H1 (cell line): ENCODE measurements around the gene UEVLD. TPM values are rescaled to one million over a fixed set of nuclear protein-coding genes. Genes with fewer than 3 reads are reported as not detected.

Experiments
- CTCF ChIA-PET: fragments of 300-600 bp; sonication (Branson Sonifier 250); formaldehyde crosslinking; loops from one replicate; lab custom pipeline; 2021; ENCODE audit not compliant: partially characterized antibody; lab: Charles Lee
- POLR2A ChIA-PET: fragments of 300-600 bp; sonication (Branson Sonifier 250); formaldehyde crosslinking; loops from one replicate; lab custom pipeline; 2021; ENCODE audit warnings: inconsistent platforms; ENCODE audit not compliant: partially characterized antibody; lab: Charles Lee
- DNase-seq, 2 experiments: peaks; one replicate each; pipeline versions ENCODE4 v3.0.0 to v3.0.0-alpha.2; 2010 to 2022; ENCODE audit warnings: low spot score in 2 of 2, low read depth in 1 of 2, mixed read lengths in 1 of 2
- FAIRE-seq: peaks from 2 replicates; lab custom pipeline; 2011; peaks lifted over from hg19 to GRCh38; lab: Jason Lieb, UNC
- H2AFZ ChIP-seq: 2 replicates; pipeline ENCODE4 v1.8.1; 2012; ENCODE audit warnings: low read length, inconsistent platforms
- H2AK5ac ChIP-seq: 2 replicates; pipeline ENCODE4 v1.6.1; 2013; ENCODE audit warnings: low read depth, low read length
- H2BK120ac ChIP-seq: replicated peaks from 2 replicates; pipeline ENCODE3; 2013; ENCODE audit warnings: low read depth, low read length, inconsistent platforms
- H2BK12ac ChIP-seq: 2 replicates; pipeline ENCODE4 v1.6.1; 2013; ENCODE audit warnings: low read depth, low read length
- H2BK15ac ChIP-seq: 2 replicates; pipeline ENCODE4 v1.6.1; 2013; ENCODE audit warnings: low read length
- H2BK20ac ChIP-seq: 2 replicates; pipeline ENCODE4 v1.6.1; 2013; ENCODE audit warnings: low read length
- H2BK5ac ChIP-seq: 2 replicates; pipeline ENCODE4 v1.6.1; 2013; ENCODE audit warnings: low read depth, low read length
- H3K14ac ChIP-seq: 2 replicates; pipeline ENCODE4 v1.6.1; 2013; ENCODE audit warnings: inconsistent platforms; ENCODE audit not compliant: insufficient read length
- H3K18ac ChIP-seq: 2 replicates; pipeline ENCODE4 v1.6.1; 2013; ENCODE audit warnings: low read length; ENCODE audit errors: extremely low read depth
- H3K23ac ChIP-seq: 2 replicates; pipeline ENCODE4 v1.6.1; 2013; ENCODE audit warnings: inconsistent platforms; ENCODE audit not compliant: insufficient read length
- H3K23me2 ChIP-seq: 2 replicates; pipeline ENCODE4 v1.6.1; 2013; ENCODE audit warnings: low read depth, low read length
- H3K27ac ChIP-seq: 2 replicates; pipeline ENCODE4 v1.6.1; 2011; ENCODE audit warnings: low read depth, low read length, inconsistent platforms
- H3K27me3 ChIP-seq, 4 experiments: replicated peaks in 1 of 4; 1 replicate in 1 of 4; 2 replicates in 3 of 4; pipeline versions ENCODE4 v1.6.1 to v1.8.1; 2011 to 2013; ENCODE audit warnings: low read length in 3 of 4, mild to moderate bottlenecking in 3 of 4, inconsistent platforms in 2 of 4, mixed read lengths in 2 of 4, moderate library complexity in 1 of 4; ENCODE audit not compliant: control insufficient read depth in 3 of 4, insufficient read depth in 3 of 4; ENCODE audit errors: extremely low read depth in 1 of 4
- H3K36me3 ChIP-seq, 4 experiments: 2 replicates each; pipeline versions ENCODE4 v1.6.1 to v1.8.1; 2011 to 2013; ENCODE audit warnings: mild to moderate bottlenecking in 4 of 4, low read length in 3 of 4, moderate library complexity in 2 of 4, control low read depth in 1 of 4, inconsistent platforms in 1 of 4; ENCODE audit not compliant: insufficient read depth in 4 of 4, control insufficient read depth in 2 of 4
- H3K4ac ChIP-seq: replicated peaks from 2 replicates; pipeline ENCODE3; 2013; ENCODE audit warnings: low read length, low read depth, mixed read lengths, inconsistent platforms; ENCODE audit not compliant: insufficient read length
- H3K4me1 ChIP-seq, 4 experiments: replicated peaks in 1 of 4; 1 replicate in 1 of 4; 2 replicates in 3 of 4; pipeline versions ENCODE4 v1.6.1 to v1.8.1; 2011 to 2013; ENCODE audit warnings: low read length in 3 of 4, inconsistent platforms in 2 of 4, mixed read lengths in 1 of 4; ENCODE audit not compliant: insufficient read depth in 4 of 4, control insufficient read depth in 3 of 4
- H3K4me2 ChIP-seq, 2 experiments: 2 replicates each; pipeline versions ENCODE4 v1.6.1 to v1.8.1; 2011 to 2013; ENCODE audit warnings: low read depth in 2 of 2, low read length in 2 of 2, control low read depth in 1 of 2, inconsistent platforms in 1 of 2, mild to moderate bottlenecking in 1 of 2; ENCODE audit not compliant: insufficient read depth in 1 of 2
- H3K4me3 ChIP-seq, 4 experiments: fragments of 200-600, 300-600 bp in 1 of 4; sonication (generic), shearing (Covaris generic), sonication (Bioruptor Twin) in 1 of 4; 2 replicates each; pipeline versions ENCODE4 v1.5.1 to v1.8.1; 2011 to 2016; ENCODE audit warnings: low read length in 4 of 4, low read depth in 3 of 4, control low read depth in 2 of 4, inconsistent platforms in 2 of 4, mild to moderate bottlenecking in 2 of 4, mixed read lengths in 1 of 4, moderate library complexity in 1 of 4; ENCODE audit not compliant: insufficient read depth in 2 of 4; ENCODE audit errors: extremely low read depth in 1 of 4
- H3K56ac ChIP-seq: replicated peaks from 2 replicates; pipeline ENCODE3; 2013; ENCODE audit warnings: low read depth, mild to moderate bottlenecking, mixed read lengths, low read length, inconsistent platforms; ENCODE audit not compliant: insufficient read length
- H3K79me1 ChIP-seq: 2 replicates; pipeline ENCODE4 v1.6.1; 2013; ENCODE audit warnings: low read depth, low read length, control low read depth
- H3K79me2 ChIP-seq, 2 experiments: 2 replicates each; pipeline versions ENCODE4 v1.6.1 to v1.8.1; 2012 to 2013; ENCODE audit warnings: low read length in 2 of 2, mild to moderate bottlenecking in 2 of 2, inconsistent platforms in 1 of 2; ENCODE audit not compliant: insufficient read depth in 2 of 2, control insufficient read depth in 1 of 2
- H3K9ac ChIP-seq, 4 experiments: replicated peaks in 1 of 4; 1 replicate in 1 of 4; 2 replicates in 3 of 4; pipeline versions ENCODE4 v1.6.1 to v1.8.1; 2011 to 2013; ENCODE audit warnings: low read depth in 3 of 4, low read length in 3 of 4, control low read depth in 2 of 4, mild to moderate bottlenecking in 2 of 4, moderate library complexity in 2 of 4, inconsistent platforms in 1 of 4; ENCODE audit errors: extremely low read depth in 1 of 4
- H3K9me3 ChIP-seq, 2 experiments: 2 replicates each; pipeline versions ENCODE4 v1.6.1 to v1.8.1; 2012 to 2013; ENCODE audit warnings: mild to moderate bottlenecking in 2 of 2, moderate library complexity in 2 of 2, control low read depth in 1 of 2, inconsistent platforms in 1 of 2, low read depth in 1 of 2, low read length in 1 of 2, mixed read lengths in 1 of 2; ENCODE audit not compliant: insufficient read depth in 2 of 2
- H4K20me1 ChIP-seq, 2 experiments: replicated peaks in 1 of 2; 2 replicates each; pipeline versions ENCODE3 to v1.8.1; 2011 to 2013; ENCODE audit warnings: inconsistent platforms in 2 of 2, low read length in 2 of 2, mild to moderate bottlenecking in 1 of 2; ENCODE audit not compliant: insufficient read depth in 2 of 2, control insufficient read depth in 1 of 2
- H4K5ac ChIP-seq: 2 replicates; pipeline ENCODE4 v1.6.1; 2013; ENCODE audit warnings: low read length, low read depth, mixed read lengths, inconsistent platforms; ENCODE audit not compliant: insufficient read length
- H4K8ac ChIP-seq: 2 replicates; pipeline ENCODE4 v1.8.0; 2013; ENCODE audit warnings: mild to moderate bottlenecking, moderate library complexity, low read length, inconsistent platforms; ENCODE audit not compliant: insufficient read depth; ENCODE audit errors: extremely low read depth
- H4K91ac ChIP-seq: replicated peaks from 2 replicates; pipeline ENCODE3; 2013; ENCODE audit warnings: low read length, mixed read lengths, inconsistent platforms; ENCODE audit not compliant: insufficient read length
- CTCF ChIP-seq, 3 experiments: IDR thresholded peaks; 1 replicate in 2 of 3; 2 replicates in 1 of 3; pipeline versions ENCODE4 v1.5.1 to v1.6.1; 2011; ENCODE audit warnings: low read length in 3 of 3, mild to moderate bottlenecking in 3 of 3, inconsistent platforms in 2 of 3, low read depth in 1 of 3, moderate library complexity in 1 of 3; ENCODE audit not compliant: insufficient read depth in 1 of 3; ENCODE audit errors: control extremely low read depth in 1 of 3
- EP300 ChIP-seq, 2 experiments: IDR thresholded peaks; 1 replicate in 1 of 2; 2 replicates in 1 of 2; pipeline ENCODE4 v1.6.1; 2011 to 2012; ENCODE audit warnings: low read depth in 2 of 2, low read length in 2 of 2, mild to moderate bottlenecking in 2 of 2, borderline replicate concordance in 1 of 2, inconsistent platforms in 1 of 2, moderate library complexity in 1 of 2
- HDAC6 ChIP-seq: IDR thresholded peaks from one replicate; pipeline ENCODE4 v1.7.1; 2012; ENCODE audit warnings: low read depth, mild to moderate bottlenecking, inconsistent platforms, low read length, moderate library complexity
- POLR2A ChIP-seq, 2 experiments: IDR thresholded peaks; 1 replicate in 1 of 2; 2 replicates in 1 of 2; pipeline ENCODE4 v1.6.1; 2011; ENCODE audit warnings: low read depth in 2 of 2, low read length in 2 of 2, mild to moderate bottlenecking in 2 of 2; ENCODE audit errors: control extremely low read depth in 1 of 2
- RAD21 ChIP-seq, 2 experiments: IDR thresholded peaks in 1 of 2; conservative IDR thresholded peaks in 1 of 2; 2 replicates each; pipeline ENCODE4 v1.6.1; 2011; ENCODE audit warnings: low read depth in 2 of 2, low read length in 2 of 2, improper control_type of control experiment in 1 of 2, inconsistent platforms in 1 of 2, mild to moderate bottlenecking in 1 of 2, moderate library complexity in 1 of 2
- SP4 ChIP-seq: IDR thresholded peaks from 2 replicates; pipeline ENCODE4 v1.6.1; 2012; ENCODE audit warnings: low read length, inconsistent platforms
- WGBS, 2 experiments: shearing (Covaris generic) in 1 of 2; methylation state at CpG; one replicate each; pipeline versions ENCODE4 v1.1.6 to v1.1.7; 2013 to 2015; ENCODE audit warnings: low lambda C conversion rate in 2 of 2, mixed read lengths in 2 of 2, inconsistent platforms in 1 of 2, low coverage in 1 of 2, missing lambda C conversion rate in 1 of 2; ENCODE audit not compliant: insufficient replicate concordance in 2 of 2, insufficient coverage in 1 of 2, insufficient read length in 1 of 2; ENCODE audit errors: extremely low coverage in 1 of 2, missing lambda C conversion rate in 1 of 2; 5-methylcytosine and 5-hydroxymethylcytosine counted together
- polyA plus RNA-seq, 7 experiments: library from polyadenylated mRNA; depleted of rRNA in 3 of 7; stranded (reverse) in 5 of 7; unstranded in 2 of 7; fragments of >200 nt in 5 of 7; fragments of 200-250 nt in 2 of 7; gene quantifications; 1 replicate in 5 of 7; 2 replicates in 1 of 7; 4 replicates in 1 of 7; pipeline versions ENCODE4 v1.2.1 to v1.2.3, GENCODE V29; 2011 to 2013; ENCODE audit warnings: missing spikeins in 2 of 7, mixed read lengths in 2 of 7
- total RNA-seq: library from RNA; stranded (reverse); fragmentation: NEBNext Ultra II Directional; extraction: Animal tissue kit (Norgen Biotek cat#: 25700); gene quantifications from 2 replicates; pipeline ENCODE4 v1.2.1, GENCODE V29; 2021

The UEVLD gene
- total and polyA plus RNA-seq, 2 of the 8 experiments (the other 6 are each of a cell fraction or from before 2014, with no cell fraction given) = 4.1 to 7.3 TPM

GRCh38 chr11:18540207-18541009, 48.1 kb downstream of the UEVLD start:
- H3K36me3 ChIP-seq = no peaks in the 10 kb centered on the region; a peak in 1 of 8 replicates
- ChIA-PET CTCF (interaction anchor here (0.6 to 2.5 kb wide), 26 partner anchors 10 to 1650 kb away, joined by 3 to 30 read pairs (median 4); partner anchors contain the start of gene TSG101), POLR2A (interaction anchor here (0.9 to 1.5 kb wide), 3 partner anchors 9 to 14 kb away, joined by 3 to 8 read pairs (median 4); partner anchors contain the start of gene TSG101)
- H3K27ac ChIP-seq = no peak overlapping the region
- no peak overlapping the region for H2BK12ac ChIP-seq
- no peak overlapping the region for H4K5ac ChIP-seq
- H3K14ac ChIP-seq = no peak overlapping the region
- no peak overlapping the region for H2BK5ac ChIP-seq
- no peaks in the 10 kb centered on the region for H3K4me1 ChIP-seq
- H3K23me2 ChIP-seq = no peaks in the 10 kb centered on the region
- no peak overlapping the region for H2BK15ac ChIP-seq
- no peaks in the 10 kb centered on the region for H3K27me3 ChIP-seq
- no peak overlapping the region for H3K4ac ChIP-seq
- 95% methylated on average over 1 of the region's 1 CpG; no CpG with 5 or more reads in 1 of the 2 experiments for WGBS, 2 experiments
- H2AK5ac ChIP-seq = no peak overlapping the region
- H4K91ac ChIP-seq = no peak overlapping the region
- H3K79me2 ChIP-seq = no peaks in the 10 kb centered on the region
- H2AFZ ChIP-seq = no peak overlapping the region
- H3K4me3 ChIP-seq = no peak overlapping the region
- no peak for DNase-seq
- H4K20me1 ChIP-seq = peaks cover 0 to 2% of the 10 kb centered on the region in 2 experiments
- H3K79me1 ChIP-seq = no peaks in the 10 kb centered on the region
- no peak for FAIRE-seq
- no peak overlapping the region for H3K56ac ChIP-seq
- H3K9me3 ChIP-seq = no peaks in the 10 kb centered on the region
- H3K23ac ChIP-seq = no peak overlapping the region
- no peak overlapping the region for H2BK20ac ChIP-seq
- H3K9ac ChIP-seq = no peak overlapping the region
- no peak overlapping the region for H4K8ac ChIP-seq
- no peak overlapping the region for H2BK120ac ChIP-seq
- TF ChIP-seq SP4 (no peak), HDAC6 (no peak), POLR2A (IDR thresholded peaks at IDR 0.05; ENCODE audit: control extremely low read depth in 1 of 2, low read depth in 2 of 2, low read length in 2 of 2) (no peak), EP300 (IDR thresholded peaks at IDR 0.05; ENCODE audit: borderline replicate concordance in 1 of 2, low read depth in 2 of 2, low read length in 2 of 2) (no peak), RAD21 (IDR thresholded peaks at IDR 0.05 in 1 of 2, conservative IDR thresholded peaks at IDR 0.05 in 1 of 2; ENCODE audit: low read depth in 2 of 2, low read length in 2 of 2) (peak; percentile 48 to 55), CTCF (IDR thresholded peaks at IDR 0.05; ENCODE audit: control extremely low read depth in 1 of 3, insufficient read depth in 1 of 3, low read depth in 1 of 3, low read length in 3 of 3) (peak in 1 of 3 experiments; percentile 16; a peak in 1 of 4 replicates)
- no peak overlapping the region for H3K4me2 ChIP-seq
- H3K18ac ChIP-seq = no peak overlapping the region
